Glomerular endothelial cell (primary cell): ENCODE results near the gene AK6. TPM values are rescaled to one million over a fixed set of nuclear protein-coding genes. Genes with fewer than 3 reads are reported as not detected.
"Not testable (repeated sequence)": the region's sequence is repeated elsewhere in the genome, so short reads cannot be mapped to it uniquely, and the experiment has no call there.

Experiments
- DNase-seq: peaks from one replicate; pipeline ENCODE4 v3.0.0-alpha.2; 2011; ENCODE audit warnings: low read depth, low spot score; ENCODE audit errors: extremely low read depth
- total RNA-seq: library from RNA; depleted of rRNA; stranded (reverse); fragments of >200 nt; gene quantifications from 2 replicates; pipeline ENCODE4 v1.2.3, GENCODE V29; 2015

AK6 gene
- total RNA-seq, 1 donor from 2014 or later: 21.1 TPM

- no peak for DNase-seq
Observed at GRCh38 chr5:69341520-69342161, 27.7 kb downstream of the AK6 start.

GRCh38 chr5:69335341-69335935, 33.9 kb downstream of the AK6 start:
- DNase-seq: no peak

GRCh38 chr5:69334793-69335268, 34.5 kb downstream of the AK6 start:
- peak; percentile 5 for DNase-seq

- DNase-seq: not testable (repeated sequence)
Observed at GRCh38 chr5:69333668-69334315, 35.5 kb downstream of the AK6 start.

- DNase-seq: no peak
Observed at GRCh38 chr5:69331528-69332445, 37.5 kb downstream of the AK6 start.

GRCh38 chr5:69329905-69330489, 39.3 kb downstream of the AK6 start:
- no peak for DNase-seq

- DNase-seq: no peak
Observed at GRCh38 chr5:69326365-69326764, 43.0 kb downstream of the AK6 start.

GRCh38 chr5:69317391-69317790, 51.9 kb downstream of the AK6 start:
- no peak for DNase-seq

GRCh38 chr5:69315972-69316371, 53.3 kb downstream of the AK6 start:
- DNase-seq: no peak

GRCh38 chr5:69313428-69313827, 55.9 kb downstream of the AK6 start:
- no peak for DNase-seq

- DNase-seq: no peak
Observed at GRCh38 chr5:69312459-69313160, 56.7 kb downstream of the AK6 start.

GRCh38 chr5:69309380-69309779, 59.9 kb downstream of the AK6 start:
- no peak for DNase-seq

- no peak for DNase-seq
Observed at GRCh38 chr5:69308046-69308553, 61.2 kb downstream of the AK6 start.

GRCh38 chr5:69305512-69305911, 63.8 kb downstream of the AK6 start:
- no peak for DNase-seq

Other genes starting within 250 kb of the AK6 start
- 23.3 and 47.8 TPM in 2 replicates for gene CCNB1, start 202.4 kb downstream of the AK6 start, total RNA-seq
- 3.2 and 6.8 TPM in 2 replicates for gene CENPH, start 179.9 kb downstream of the AK6 start, total RNA-seq
- gene CDK7, start 134.6 kb downstream of the AK6 start, total RNA-seq: 27.9 and 39.1 TPM in 2 replicates
- 2.3 and 8.2 TPM in 2 replicates for gene CCDC125, start 36.7 kb downstream of the AK6 start, total RNA-seq
- gene TAF9, start within 50 bp of the AK6 start, total RNA-seq: 54.3 and 54.9 TPM in 2 replicates
- 13.5 and 15.6 TPM in 2 replicates for gene RAD17, start 298 bp upstream of the AK6 start, total RNA-seq
- gene MARVELD2, start 45.6 kb upstream of the AK6 start, total RNA-seq: 1.9 and 3.6 TPM in 2 replicates
- 4.3 and 7.4 TPM in 2 replicates for gene OCLN, start 123.3 kb upstream of the AK6 start, total RNA-seq
- gene GTF2H2C, start 190.7 kb upstream of the AK6 start, total RNA-seq: 16.9 and 22.7 TPM in 2 replicates